Stimulated activated CD4-positive, alpha-beta T cell treated with anti-CD3 and anti-CD28 coated beads, Interleukin-12 subunit alpha, Interleukin-12 subunit beta, amount 100 ng/mL, for 4 hours (primary cell): Measurements from ENCODE around the gene REV1.
"Not testable (repeated sequence)": the region's sequence is repeated elsewhere in the genome, so short reads cannot be mapped to it uniquely, and the experiment has no call there.

Experiments used
- DNase-seq: peaks from one replicate; pipeline ENCODE4 v3.0.0-alpha.2; 2020

REV1 gene

DNA sequence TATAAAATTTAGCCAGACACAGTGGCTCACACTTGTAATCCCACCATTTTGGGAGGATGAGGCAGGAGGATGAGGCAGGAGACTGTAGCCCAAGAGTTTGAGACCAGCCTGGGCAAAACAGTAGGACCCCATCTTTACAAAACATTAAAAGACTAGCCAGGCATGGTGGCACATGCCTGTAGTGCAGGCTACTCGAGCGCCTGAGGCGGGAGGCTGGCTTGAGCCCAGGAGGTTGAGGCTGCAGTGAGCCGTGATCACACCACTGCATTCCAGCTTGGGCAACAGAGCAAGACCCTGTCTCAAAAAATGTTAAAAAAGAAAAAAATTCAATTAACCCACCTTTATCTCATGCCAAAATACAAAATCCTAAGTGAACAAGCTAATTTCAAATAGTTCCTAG is 4.0 kb downstream of the REV1 start:
- no peak for DNase-seq

DNA sequence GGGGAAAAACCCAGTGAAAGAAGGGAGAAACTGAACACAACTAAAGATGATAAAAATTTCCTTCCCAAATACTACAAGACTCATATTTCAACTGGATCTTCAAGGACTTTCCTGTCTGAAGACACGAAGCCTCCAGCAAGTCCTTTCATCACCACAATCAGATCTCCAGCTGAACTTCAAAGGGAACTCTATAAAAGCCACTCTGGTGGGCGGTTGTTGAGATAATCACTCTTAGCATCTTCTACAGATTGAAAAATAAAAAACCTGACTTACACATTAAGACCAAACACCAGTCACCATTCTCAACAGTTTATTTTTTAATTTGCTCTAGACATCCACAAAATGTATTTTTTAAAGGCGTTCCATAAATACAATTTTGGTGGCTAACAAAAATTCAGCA is 4.4 kb downstream of the REV1 start:
- DNase-seq: no peak

DNA sequence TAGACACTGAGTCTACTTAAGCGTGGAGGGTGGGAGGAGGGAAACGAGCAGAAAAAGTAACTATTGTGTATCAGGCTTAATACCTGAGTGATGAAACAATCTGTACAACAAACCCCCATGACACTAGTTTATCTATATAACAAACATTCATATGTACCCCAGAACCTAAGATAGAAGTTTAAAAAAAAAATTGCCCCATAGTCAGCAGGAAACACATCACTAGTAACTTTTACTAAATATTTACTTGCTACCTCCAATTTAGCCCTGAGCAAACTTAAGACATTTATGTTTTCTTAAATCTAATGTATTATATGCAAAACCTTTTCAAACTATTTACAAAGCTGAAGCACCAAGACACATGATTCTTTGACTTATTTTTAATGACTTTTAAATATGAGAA is 5.6 kb downstream of the REV1 start:
- DNase-seq: no peak

DNA sequence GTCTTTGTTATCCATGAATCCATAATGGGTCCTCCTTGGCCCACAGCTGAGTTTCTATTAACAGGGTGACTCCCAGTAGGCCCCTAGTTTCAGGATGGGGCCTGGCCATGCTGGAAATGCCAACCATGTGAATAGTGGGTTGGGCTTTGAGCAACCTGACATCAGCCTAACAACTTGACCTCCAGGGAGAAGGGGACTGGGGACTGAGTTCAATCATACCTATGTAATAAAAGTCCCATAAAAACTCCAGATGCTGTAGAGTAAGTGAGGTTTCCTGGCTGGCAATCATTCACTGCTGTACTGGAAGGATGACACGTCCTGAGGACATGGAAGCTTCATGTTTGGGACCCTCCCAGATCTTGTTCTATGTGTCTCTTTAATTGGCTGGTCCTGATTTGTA is 7.9 kb downstream of the REV1 start:
- no peak for DNase-seq

DNA sequence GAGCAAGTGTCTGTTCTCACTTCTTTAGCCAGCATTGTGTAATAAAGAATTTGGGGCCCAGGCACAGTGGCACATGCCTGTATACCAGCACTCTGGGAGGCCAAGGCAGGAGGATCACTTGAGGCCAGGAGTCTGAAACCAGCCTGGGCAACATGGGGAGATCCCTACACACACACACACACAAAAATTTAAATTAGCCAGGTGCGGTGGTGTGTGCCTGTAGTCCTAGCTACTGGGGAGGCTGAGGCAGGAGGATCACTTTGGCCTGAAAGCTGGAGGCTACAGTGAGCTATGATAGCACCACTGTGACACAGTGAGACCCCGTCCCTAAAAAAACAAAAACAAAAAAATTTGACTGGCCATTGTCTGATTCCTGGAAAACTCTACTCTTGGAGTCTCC is 8.3 kb downstream of the REV1 start:
- no peak for DNase-seq

DNA sequence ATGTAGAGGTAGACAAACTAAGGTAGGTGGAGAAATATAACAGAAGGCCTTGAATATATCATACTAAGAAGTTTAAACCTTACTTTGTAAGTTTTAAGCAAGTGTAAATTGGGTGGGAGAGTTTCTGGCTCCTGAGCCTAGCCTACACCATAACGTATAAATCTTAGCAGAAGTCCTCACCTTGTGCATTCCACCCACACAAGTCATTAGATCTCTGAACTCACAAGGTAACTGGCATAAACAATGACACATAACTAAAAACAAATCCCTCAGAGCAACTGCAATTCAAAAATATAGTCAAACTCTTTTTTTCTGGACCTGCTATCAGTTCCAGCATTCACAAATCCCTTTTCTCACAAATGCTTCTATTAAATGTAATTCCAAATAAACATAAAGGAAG is 9.4 kb downstream of the REV1 start:
- DNase-seq: no peak

DNA sequence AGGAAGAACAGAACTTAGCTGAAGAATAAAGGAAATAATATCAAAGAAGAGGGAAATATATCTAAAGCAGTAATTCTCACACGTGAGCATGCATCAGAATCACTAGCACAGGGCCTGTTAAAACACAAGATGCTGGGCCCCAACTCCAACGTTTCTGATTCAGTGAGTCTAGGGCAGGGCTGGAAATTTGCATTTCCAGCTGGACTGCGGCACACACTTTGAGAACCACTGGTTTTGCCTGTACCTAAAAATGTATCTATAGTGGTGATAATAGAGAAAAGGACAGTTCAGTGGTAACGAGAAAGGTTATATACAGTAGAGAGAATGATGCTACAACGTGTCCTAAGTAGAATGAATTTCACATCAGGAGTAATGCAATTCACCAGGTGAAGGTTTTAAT is 11.2 kb downstream of the REV1 start:
- no peak for DNase-seq

DNA sequence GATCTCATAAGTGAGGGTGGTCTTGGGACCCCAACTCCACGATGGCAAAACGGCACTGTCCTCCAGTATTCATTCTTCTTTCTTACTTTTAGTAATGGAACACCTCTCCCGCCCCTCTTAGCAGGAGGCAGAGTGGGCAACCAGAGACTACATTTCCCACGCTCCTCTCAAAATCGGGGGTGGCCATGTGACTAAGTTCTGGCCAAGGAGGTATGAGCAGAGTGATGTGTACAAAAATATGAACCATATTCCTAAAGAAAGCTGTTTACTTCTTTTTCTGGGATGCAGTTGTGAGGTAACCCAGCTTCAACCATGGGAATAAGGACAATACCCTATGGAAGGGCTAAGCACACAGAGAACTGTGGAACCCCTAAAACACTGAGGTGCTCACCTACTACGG is 12.8 kb downstream of the REV1 start:
- DNase-seq: no peak

DNA sequence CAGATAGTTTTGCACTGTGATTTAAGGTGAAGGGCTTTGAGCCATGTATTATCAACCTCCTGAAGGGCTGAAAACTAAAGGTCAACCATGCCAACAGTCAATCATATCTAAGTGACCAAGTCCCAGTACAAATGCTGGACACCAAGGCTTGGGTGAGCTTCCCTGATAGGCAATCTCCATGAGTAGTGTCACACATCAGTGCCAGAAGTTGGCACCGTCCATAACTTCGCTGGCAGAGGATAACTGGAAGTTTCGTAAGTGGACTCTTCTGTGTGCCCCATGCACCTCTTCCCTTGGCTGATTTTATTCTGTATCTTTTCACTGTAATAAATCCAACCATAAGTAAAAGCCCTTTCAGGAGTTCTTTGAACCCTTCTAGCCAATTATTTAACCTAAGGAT is 13.2 kb downstream of the REV1 start:
- no peak for DNase-seq

DNA sequence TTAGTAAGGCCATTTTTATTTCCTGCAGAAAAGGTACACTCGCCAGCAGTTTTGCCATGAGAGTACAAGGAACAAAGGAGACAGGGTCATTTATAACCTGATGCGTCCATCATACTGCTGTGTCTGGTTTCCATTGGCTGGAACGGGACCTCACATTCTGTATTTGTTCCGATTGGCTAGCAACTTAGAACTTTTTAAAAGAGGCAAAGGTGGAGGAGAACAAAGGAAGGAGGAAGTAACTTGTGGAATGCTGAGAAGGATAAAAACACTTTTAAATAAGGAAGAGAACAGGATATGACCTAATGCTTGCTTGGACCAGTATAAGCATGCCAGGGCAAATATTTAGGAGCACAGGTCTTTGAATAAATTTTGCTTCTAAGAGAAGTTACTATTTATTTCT is 14.7 kb downstream of the REV1 start:
- DNase-seq: not testable (repeated sequence)

DNA sequence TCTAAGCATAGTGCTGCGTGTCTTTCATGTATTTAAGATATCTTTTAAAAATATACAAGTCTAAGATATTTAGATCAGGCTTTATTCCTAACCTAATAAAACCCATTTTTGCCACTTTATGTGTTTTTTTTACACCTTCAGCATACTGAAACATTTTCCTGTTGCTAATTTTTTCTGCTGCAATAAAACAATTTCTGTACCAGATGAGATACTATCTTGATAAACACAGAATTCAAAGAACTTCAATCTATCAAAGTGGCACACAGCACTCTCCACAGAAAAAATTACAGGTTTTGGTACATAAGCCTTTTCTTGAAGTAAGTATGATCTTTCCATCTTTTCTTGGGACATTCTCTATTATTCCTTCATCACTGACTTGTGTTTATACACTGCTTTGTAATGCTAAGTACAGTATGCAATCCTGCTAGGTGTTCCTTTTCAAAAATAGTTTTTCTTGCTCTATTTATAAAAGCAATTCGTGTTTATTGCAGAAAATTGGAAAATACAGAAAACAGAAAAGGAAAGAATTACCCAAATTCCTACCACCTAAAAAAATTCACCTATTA is 16.2 kb downstream of the REV1 start:
- DNase-seq: no peak

DNA sequence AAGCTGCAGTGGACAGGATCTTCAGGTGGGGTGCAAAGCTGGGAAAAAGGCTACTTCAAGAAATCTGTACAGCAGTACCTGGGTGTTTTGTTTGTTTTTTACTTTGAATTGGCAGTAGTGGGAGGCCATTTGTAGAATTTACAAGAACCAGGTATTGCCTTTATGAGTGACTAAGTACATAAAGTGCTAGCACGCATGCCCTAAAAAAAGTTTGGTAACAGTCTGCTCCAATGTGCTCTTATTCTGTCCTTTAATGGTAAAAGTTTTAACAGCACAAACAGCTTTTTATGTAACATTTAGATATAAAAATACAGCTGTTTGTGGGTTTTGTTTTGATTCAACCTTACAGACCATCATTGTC is 17.2 kb downstream of the REV1 start:
- DNase-seq: no peak

DNA sequence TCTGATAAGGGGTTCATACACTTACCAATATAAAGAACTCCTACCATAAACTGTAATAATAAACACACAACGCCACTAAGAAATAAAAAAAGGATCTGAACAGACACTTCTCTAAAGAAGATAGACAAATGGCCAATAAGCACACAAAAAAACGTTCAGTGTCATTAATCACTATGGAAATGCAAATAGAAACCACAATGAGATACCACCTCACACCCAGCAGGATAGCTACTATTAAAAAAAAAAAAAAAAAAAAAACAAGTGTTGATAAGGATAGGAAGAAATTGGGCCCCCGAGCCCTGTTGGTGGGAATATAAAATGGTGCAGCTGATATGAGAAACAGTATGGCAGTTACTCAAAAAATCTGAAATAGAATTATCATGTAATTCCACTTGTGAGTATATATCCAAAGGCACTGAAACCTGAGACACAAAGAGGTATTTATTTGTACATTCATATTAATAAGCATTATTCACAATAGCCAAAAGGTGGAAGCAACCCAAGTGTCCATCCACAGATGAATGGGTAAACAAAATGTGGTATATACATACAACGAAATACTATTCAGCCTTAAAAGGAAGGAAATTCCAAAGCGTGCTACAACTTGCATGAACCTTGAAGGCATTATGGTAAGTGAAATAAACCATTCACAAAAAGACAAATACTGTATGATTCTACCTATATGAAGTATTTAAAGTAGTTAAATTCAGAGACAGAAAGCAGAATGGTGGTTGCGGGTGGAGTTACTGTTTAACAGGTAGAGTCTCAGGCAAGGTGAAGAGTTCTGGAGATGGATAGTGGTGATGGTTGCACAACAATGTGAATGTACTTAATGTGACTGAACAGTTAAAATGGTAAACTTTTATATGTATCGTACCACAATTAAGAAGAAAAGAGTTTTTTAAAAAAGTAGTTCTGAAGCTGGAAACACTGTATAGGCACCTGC is 17.9 kb downstream of the REV1 start:
- DNase-seq: no peak

DNA sequence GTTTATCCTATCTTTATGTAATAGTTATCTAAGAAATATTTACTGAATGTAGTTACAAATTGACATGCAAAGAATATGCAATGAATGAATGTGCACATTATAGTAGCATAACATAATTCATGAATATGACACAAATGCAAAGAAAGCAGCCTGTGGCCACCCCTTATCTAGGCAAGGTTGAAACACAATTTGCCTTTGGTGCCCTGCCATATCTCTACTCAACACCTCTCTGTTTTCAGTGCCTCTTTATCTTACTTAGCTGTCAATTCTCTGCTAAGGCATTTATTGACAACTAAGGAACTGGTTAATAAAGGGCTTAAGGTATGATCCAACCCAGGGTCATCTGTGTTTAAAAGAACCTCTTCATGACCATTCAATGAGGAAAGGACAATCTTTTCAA is 18.9 kb downstream of the REV1 start:
- no peak for DNase-seq

DNA sequence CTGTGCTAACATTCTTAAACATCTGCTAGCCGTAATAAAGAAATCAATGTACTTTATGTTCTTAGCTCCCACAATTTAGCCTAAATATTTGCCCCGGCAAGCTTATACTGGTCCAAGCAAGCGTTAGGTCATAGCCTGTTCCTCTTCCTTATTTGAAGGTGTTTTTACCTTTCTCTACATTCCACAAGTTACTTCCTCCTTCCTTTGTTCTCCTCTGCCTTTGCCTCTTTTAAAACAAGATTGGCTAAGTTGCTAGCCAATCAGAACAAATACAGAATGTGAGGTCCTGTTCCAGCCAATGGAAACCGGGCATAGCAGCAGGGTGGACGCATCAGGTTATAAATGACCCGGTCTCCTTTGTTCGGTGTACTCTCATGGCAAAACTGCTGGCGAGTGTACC is 19.4 kb downstream of the REV1 start:
- not testable (repeated sequence) for DNase-seq

DNA sequence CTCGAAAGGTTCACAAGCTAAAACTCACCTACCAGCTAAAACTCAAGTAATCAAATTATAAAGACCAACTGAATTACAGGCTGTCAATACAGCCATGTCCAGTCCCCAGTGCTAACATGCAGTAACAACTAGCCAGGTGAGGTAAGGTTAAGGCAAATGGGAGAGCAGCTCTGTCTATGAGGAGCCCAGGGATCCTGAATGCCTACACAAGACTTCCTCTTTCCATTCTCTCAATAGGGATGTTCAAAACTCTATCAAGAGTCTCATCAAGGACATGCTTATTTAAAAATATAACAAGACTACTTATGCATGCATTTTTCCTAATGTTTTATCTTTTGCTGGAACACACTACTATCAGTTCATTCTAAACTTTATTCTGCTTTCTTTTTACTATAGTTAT is 20.4 kb downstream of the REV1 start:
- DNase-seq: no peak

DNA sequence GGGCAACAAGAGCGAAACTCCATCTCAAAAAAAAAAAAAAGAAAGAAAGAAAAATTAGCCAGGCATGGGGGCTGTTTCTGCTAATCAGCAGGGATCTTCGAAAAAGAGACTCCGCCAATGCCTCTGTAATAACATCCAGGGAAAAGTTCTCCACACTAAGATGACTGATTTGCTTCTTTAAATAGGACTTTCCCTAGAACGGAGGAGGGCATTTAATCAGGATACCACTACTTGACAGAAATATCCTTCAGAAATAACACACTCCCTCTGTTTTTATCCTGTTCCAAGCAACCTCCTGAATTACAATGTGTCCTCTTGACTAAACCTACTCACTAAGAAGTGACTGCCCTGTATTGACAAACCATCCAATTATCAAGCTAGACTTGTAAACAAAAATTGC is 21.7 kb downstream of the REV1 start:
- no peak for DNase-seq

DNA sequence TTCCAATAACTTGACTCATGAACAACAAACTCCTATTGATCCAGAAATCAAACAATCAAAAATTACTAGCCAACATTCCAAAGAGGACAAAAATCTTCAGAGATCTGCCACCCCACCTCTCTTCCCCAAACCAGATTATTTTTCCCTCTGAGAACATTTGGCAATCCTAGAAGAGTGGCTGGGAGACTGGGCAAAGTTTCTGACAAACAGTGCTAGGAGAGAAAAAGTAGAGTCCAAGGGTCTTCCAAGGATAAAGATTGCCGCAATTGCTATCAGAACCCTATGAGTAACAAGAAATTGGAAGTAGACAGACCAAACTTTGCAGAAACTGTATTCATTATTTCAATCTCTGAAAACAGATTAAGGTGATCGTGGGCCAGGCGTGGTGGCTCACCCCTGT is 22.4 kb downstream of the REV1 start:
- DNase-seq: no peak

DNA sequence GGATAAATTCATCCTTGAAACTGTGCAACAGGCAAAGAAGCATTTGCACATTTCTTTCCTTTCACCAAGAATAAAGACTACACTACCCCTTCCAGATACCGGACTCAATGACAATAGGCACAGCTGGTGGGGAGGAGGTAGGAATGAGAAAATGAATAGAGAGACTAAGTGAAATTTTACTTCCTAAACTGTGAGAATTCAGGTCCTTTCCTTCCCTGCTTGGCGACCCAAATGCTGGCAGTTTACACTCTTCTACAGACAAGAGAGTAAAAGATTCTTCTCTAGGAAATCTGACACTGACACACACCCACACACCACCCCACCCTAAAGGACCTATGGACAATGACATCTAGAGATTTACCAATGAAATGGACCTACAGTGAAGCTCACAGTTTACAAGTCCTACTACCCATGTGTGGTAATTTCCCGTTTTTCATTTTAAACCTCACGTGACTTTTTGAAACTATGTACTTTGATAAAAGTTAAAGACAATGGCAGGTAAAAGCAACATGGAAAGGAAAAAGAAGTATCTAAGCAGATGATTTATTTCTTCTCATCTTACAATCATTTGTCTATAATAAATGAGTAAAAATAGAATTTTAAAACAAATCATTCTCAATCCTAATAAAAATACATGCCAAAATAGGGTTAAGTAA is 27.9 kb downstream of the REV1 start:
- no peak for DNase-seq

DNA sequence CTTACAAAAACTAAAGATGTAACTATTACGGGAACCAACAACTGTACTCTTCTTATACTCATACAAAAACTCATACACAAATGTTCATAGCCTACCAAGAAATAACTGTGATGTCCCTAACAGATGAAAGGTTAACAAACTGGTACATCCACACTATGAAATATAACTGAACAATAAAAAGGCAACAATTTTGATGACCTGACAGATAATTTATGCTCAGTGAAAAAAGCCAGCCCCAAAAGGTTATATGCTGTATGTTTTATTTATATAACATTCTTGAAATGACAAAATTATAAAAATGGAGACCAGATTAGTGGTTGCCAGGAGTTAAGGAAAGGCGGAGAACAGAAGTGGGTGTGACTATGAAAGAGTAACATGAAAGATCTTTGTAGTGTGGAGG is 31.3 kb downstream of the REV1 start:
- no peak for DNase-seq

DNA sequence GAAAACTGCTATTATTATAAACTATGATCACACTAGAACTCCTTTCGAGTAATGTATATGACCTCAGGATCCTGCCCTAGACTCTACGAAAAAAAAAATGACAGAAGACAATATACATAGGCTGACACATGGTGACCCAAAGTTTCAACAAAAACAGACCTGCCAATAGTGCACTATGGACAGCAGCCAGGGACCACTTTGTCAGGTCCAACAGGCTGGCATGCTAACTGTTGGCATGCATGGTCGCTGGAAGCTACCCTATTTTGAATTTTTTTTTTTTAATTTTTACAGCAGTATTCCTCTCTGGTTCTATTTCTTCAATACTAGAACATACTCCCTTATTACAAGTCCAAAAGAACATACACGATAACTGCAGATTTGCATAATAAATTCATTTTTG is 38.1 kb downstream of the REV1 start:
- DNase-seq: no peak

DNA sequence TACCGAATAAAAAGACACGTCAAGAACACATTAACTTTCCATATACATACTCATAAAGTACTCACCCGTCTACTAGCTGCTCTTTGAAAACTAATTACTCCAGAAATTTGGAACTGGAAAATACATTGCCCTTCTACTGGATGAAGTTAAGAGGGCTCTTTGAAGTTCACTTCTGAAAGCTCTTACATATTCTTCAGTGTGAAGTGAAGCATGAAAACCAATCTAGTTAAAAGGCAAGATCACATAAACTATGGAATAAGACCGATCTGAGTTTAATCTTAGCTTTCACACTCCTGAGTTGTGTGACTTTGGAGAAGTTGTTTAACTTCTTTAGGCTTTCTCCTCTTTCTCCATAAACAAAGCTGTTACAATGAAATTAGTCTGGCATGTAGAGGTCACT is 38.5 kb downstream of the REV1 start:
- no peak for DNase-seq

DNA sequence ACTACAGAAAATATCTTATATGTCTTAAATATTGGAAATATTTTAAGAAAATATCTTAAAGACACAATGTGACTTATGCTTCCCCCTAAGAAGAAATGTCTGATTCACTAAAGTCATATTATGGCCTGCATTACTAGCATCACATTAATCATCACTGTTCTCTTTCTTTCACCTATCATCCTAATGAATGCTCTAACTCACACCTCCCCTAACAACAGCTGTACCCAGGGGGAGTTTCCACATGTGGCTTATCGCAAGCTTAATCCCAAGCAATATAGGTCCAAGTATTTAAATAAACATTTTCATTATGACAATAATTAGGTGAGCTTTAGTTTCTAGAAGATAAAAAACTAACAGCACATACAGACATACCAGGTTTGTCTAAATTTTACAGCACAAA is 39.6 kb downstream of the REV1 start:
- DNase-seq: no peak

DNA sequence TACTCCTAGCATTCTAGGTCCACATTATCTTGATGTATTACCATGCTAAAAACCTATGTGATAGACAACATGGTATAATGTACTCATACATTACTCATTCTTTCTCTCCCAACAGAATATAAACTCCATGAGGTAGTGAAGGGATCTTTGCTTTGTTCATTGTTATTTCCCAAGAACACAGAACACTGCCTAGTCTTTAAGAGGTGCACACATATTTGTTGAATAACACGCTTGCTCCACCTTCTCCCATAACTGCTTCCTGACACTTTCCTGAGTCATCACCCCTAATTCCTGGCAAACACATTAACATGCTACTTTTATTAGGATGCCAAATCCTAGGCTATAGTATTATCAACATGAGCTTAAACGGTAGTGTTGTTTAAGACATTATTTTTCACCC is 41.3 kb downstream of the REV1 start:
- no peak for DNase-seq
